Left cardiac atrium (tissue), 4 donors: ENCODE measurements around the gene NDUFC2. TPM values are rescaled to one million over a fixed set of nuclear protein-coding genes. Genes with fewer than 3 reads are reported as not detected.
"Not testable (repeated sequence)": the region's sequence is repeated elsewhere in the genome, so short reads cannot be mapped to it uniquely, and the experiment has no call there.

Experiments
- ATAC-seq, 2 donors: fragments of 200-7000 bp; cut with Tn5 transposase; one replicate each; pipeline ENCODE4 v1.9.1; 2020; ENCODE audit warnings: mild to moderate bottlenecking in 2 of 2, moderate library complexity in 2 of 2
- DNase-seq: peaks from one replicate; pipeline ENCODE4 v3.0.0-alpha.2; 2020
- intact Hi-C, 2 donors: fragments of 100-400 bp; cut with DNase I; formaldehyde crosslinking; loops; one replicate each; pipeline versions ENCODE4 v1.14.1 to v1.15.1; 2022 to 2023
- total RNA-seq, 2 donors: library from RNA; stranded (reverse); fragmentation: NEBNext Ultra II Directional; extraction: Animal tissue kit (Norgen Biotek cat#: 25700); gene quantifications; one replicate each; pipeline ENCODE4 v1.2.1, GENCODE V29; 2021
- donor health status: DM: no; HTN: yes; CAD: no.
- donor health status: DM: no; HTN: yes; CAD: no; lungs with severe emphysema.
- donor health status: DM: yes; HTN: yes; CAD: no.
- donor health status: Dilated cardiomyopathy.

Gene NDUFC2
- total RNA-seq, 2 donors from 2014 or later = 276 to 291 TPM

DNA sequence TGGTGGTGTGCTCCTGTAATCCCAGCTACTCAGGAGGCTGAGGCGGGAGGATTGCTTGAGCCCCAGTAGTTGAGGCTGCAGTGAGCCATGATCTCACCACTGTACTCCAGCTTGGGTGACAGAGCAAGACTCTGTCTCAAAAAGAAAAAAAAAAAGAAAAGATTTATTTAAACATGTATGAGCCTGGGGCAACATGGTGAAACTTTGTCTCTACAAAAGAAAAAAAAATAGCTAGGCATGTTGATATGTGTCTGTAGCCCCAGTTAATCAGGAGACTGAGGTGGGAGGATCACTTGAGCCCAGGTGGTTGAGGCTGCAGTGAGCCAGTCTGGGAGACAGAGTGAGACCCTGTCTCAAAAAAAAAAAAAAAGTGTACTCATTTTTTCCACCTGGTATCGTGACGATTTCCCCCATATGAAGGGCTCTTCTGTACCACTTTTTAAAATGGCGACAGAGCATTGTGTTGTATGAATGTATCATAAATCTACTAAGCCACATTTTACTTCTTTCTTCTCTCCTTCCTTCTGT is 40.2 kb downstream of the NDUFC2 start:
- no peak for ATAC-seq
- intact Hi-C loops = no loop called here
- DNase-seq = no peak

GRCh38 chr11:78038697-78039313 is 40.9 kb downstream of the NDUFC2 start:
- ATAC-seq (no peak), DNase-seq (no peak)
- intact Hi-C loops = no loop called here

- DNase-seq (no peak), ATAC-seq (no peak)
- intact Hi-C loops = no loop called here
These were observed 41.6 kb downstream of the NDUFC2 start for GRCh38 chr11:78037825-78038620.

GRCh38 chr11:78037056-78037455 is 42.6 kb downstream of the NDUFC2 start:
- no peak for DNase-seq
- intact Hi-C loops = no loop called here
- ATAC-seq = peak; percentile 13 to 49

DNA sequence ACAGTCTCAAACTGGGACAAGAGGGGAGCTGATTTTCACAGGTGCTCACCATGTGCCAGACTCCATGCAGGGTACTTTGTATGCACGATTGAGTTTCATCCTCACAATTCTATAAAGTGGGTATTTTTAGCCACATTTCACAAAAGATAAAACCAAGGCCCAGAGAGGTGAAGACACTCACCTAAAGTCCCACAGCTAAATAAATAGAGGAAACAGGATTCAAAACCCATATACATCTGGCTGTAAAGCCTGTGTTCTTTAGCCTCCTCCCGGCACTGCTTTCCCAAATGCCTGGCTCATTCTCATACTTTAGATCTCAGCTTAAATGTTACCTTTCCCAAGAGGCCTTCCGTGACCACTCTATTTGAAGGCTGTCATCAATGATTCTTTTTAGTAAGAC is 43.3 kb downstream of the NDUFC2 start:
- no peak for DNase-seq
- no peak for ATAC-seq
- intact Hi-C loops = no loop called here

DNA sequence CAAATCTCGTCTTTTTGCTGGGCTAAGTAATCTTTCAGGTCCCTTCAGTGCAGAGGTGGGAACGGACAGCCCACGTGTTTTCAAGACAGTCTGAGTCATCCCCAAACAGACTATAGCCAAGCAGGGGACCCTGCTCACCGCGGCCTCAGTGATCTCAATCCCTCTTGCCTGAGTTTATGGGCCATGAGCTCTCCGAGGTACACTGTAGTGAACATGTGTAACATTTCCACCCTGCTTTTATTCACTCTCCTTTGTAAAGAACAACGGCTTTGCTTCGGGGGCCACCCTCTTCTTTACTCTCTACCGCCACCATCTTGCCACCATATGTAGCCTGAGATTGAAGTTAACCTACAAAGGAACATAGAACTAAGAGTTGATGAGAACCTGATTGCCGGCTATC is 45.0 kb downstream of the NDUFC2 start:
- DNase-seq (no peak), ATAC-seq (no peak)
- intact Hi-C loops = no loop called here

DNA sequence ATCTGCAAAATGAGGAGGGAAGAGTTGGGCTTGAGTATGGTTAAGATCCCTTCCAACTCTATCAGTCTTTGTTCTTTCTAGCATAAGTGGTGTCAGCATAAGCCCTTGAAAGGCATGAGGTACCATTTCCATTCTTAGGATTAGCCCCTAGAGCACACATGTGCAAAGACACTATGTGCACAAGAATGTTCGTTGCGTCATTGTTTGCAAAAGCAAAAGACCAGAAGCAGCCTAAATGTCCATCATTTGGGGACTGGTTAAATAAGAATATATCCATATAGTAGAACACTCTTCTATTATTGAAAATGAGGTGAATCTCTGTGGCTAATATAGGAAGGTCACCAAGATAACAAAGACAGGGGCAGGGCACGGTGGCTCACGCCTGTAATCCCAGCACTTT is 46.6 kb downstream of the NDUFC2 start:
- no peak for DNase-seq
- no peak for ATAC-seq
- intact Hi-C loops = no loop called here

DNA sequence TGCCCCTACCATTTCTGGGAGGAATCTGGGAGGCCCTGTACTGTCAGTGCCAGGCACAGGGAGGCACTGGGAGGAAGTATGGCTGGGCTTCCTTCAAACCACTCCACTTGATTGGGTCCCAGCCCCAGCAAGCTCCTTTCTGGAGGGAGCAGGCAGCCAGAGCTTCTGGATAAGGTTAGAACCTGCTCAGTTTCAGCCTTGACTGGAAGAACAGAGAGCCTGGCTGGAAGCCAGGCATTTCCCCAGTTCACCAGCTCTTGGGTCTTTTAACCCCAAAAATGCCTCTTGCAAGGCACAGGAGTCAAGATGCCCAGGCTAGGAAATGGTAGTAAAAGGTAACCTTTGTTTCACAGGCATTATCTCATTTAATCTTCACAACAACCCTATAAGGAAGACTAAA is 47.6 kb downstream of the NDUFC2 start:
- DNase-seq (no peak), ATAC-seq (peak in 1 of 2 donors; percentile 45)
- intact Hi-C loops = no loop called here

- intact Hi-C loops = no loop called here
- ATAC-seq = no peak
- DNase-seq = no peak
These were observed 48.0 kb downstream of the NDUFC2 start for GRCh38 chr11:78031629-78032028.

GRCh38 chr11:78030429-78031325 is 49.0 kb downstream of the NDUFC2 start:
- ATAC-seq (peak; percentile 93 to 95), DNase-seq (peak; percentile 55)
- intact Hi-C loops = no loop called here

GRCh38 chr11:78028423-78028822 is 51.2 kb downstream of the NDUFC2 start:
- ATAC-seq, DNase-seq, intact Hi-C loops: not testable (repeated sequence)

GRCh38 chr11:78027759-78028158 is 51.9 kb downstream of the NDUFC2 start:
- ATAC-seq (no peak), DNase-seq (no peak)
- intact Hi-C loops = no loop called here

DNA sequence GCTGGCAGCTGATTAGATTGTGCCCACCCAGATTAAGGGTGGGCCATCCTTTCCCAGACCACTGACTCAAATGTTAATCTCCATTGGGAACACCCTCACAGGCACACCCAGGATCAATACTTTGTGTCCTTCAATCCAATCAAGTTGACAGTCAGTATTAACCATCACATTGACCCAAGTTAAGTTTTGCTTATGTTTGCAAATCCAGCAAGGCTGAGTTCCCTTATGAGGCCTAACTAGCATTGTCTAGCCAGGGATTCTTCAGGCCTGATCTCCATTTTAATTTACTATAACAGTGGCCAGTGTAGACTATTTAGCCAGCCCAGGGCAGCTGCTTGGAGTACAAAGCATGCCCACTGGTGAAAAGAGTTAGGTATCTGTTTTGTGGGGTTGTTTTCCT is 54.3 kb downstream of the NDUFC2 start:
- ATAC-seq = no peak
- no peak for DNase-seq
- intact Hi-C loops = no loop called here

DNA sequence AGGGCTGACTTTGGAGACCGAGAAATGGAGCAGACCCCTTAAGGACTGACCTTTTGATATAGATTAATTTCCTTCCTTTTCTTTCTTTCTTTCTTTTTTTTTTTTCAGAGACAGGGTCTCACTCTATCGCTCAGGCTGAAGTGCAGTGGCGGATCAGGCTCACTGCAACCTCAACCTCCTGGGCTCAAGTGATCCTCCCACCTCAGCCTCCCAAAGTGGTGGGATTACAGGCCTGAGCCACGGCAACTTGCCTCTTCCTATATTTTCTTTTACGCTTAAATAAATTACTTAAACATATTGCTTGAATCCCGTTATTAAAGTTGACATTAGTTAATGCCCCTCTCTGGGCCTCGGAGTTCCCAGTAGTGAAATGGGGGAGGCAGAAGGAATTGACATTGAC is 56.2 kb downstream of the NDUFC2 start:
- peak in 1 of 2 donors; percentile 15 for ATAC-seq
- intact Hi-C loops = no loop called here

GRCh38 chr11:78022397-78023396 is 57.0 kb downstream of the NDUFC2 start, which contains the start of gene KCTD14:
TSS of gene KCTD14 (minus strand) at chr11:78023276. CDS start at chr11:78023249, 27 bp downstream.
- intact Hi-C loops = no loop called here

More for the DNA sequence above, 56.2 kb downstream of the NDUFC2 start:
- no peak for DNase-seq

DNA sequence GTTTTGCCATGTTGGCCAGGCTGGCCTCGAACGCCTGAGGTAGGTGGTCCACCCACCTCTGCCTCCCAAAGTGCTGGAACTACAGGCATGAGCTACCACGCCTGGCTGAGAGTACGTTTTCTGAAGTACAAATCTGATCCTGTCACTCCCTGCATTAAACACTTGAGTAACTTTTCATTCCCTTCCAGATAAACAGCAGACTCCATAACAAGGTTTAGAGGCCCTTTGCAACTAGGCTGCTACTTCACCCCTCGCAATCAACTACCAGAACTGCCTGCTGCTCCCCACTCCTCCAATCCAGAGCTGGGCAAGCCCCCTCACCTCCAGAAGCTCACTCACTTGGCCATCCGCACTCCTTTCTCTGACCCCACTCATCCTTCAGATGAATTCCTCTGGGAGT is 58.1 kb downstream of the NDUFC2 start:
- ATAC-seq (no peak), DNase-seq (no peak)
- intact Hi-C loops = no loop called here

More at GRCh38 chr11:78022397-78023396, 57.0 kb downstream of the NDUFC2 start, which contains the start of gene KCTD14:
- peak; percentile 82 to 92 for ATAC-seq
- DNase-seq = peak; percentile 53

- ATAC-seq = no peak
- intact Hi-C loops = no loop called here
- DNase-seq = no peak
These were observed 59.4 kb downstream of the NDUFC2 start for GRCh38 chr11:78020246-78020645.

GRCh38 chr11:78019808-78020207 is 59.9 kb downstream of the NDUFC2 start:
- no peak for ATAC-seq
- DNase-seq = no peak
- intact Hi-C loops = no loop called here
